Psoas muscle (tissue), 8 donors: ENCODE measurements around the gene RPS25. TPM values are rescaled to one million over a fixed set of nuclear protein-coding genes. Genes with fewer than 3 reads are reported as not detected.
A peak's percentile ranks its signal among the peaks of the same experiment; 100 is the strongest.
"Not testable (repeated sequence)": the region's sequence is repeated elsewhere in the genome, so short reads cannot be mapped to it uniquely, and the experiment has no call there.

Source experiments
- ATAC-seq, 4 donors: fragments of 200-7000 bp; cut with Tn5 transposase; one replicate each; pipeline ENCODE4 v1.9.1; 2020; ENCODE audit warnings: moderate library complexity in 3 of 4, mild to moderate bottlenecking in 2 of 4
- DNase-seq, 2 donors: peaks; one replicate each; pipeline ENCODE4 v3.0.0-alpha.2; 2020
- H3K27ac ChIP-seq: fragments of 200-600 bp; one replicate; pipeline ENCODE4 v1.8.0; 2022
- H3K27me3 ChIP-seq, 3 donors: fragments of 200-600 bp in 1 of 3; one replicate each; pipeline versions ENCODE4 v1.6.1 to v1.8.0; 2013 to 2022; ENCODE audit warnings: low read length in 2 of 3, mild to moderate bottlenecking in 2 of 3, moderate library complexity in 1 of 3; ENCODE audit not compliant: insufficient read depth in 3 of 3
- H3K36me3 ChIP-seq, 2 donors: fragments of 200-600 bp in 1 of 2; one replicate each; pipeline versions ENCODE4 v1.6.1 to v1.8.0; 2013 to 2022; ENCODE audit warnings: low read depth in 1 of 2, mild to moderate bottlenecking in 1 of 2, moderate library complexity in 1 of 2; ENCODE audit not compliant: insufficient read depth in 1 of 2
- H3K4me1 ChIP-seq: fragments of 200-600 bp; one replicate; pipeline ENCODE4 v1.8.0; 2022
- H3K4me3 ChIP-seq: fragments of 200-600 bp; one replicate; pipeline ENCODE4 v1.8.0; 2022; ENCODE audit warnings: mild to moderate bottlenecking
- H3K9me3 ChIP-seq: fragments of 200-600 bp; one replicate; pipeline ENCODE4 v1.8.0; 2022
- CTCF ChIP-seq: fragments of 200-600 bp; IDR thresholded peaks from one replicate; pipeline ENCODE4 v1.8.0; 2022; ENCODE audit warnings: antibody characterized with exemption
- WGBS, 3 donors: extraction: QIAGEN DNeasy Blood & Tissue Kit; methylation state at CpG; one replicate each; pipeline versions ENCODE4 v1.1.6 to v1.1.7; 2013; 5-methylcytosine and 5-hydroxymethylcytosine counted together
- intact Hi-C, 2 donors: fragments of 100-400 bp; cut with DNase I; formaldehyde crosslinking; loops; one replicate each; pipeline versions ENCODE4 v1.11.0 to v1.14.2; 2022
- polyA plus RNA-seq, 3 donors: library from polyadenylated mRNA; stranded (reverse); fragments of 200-250 nt; gene quantifications; one replicate each; pipeline ENCODE4 v1.2.3, GENCODE V29; 2013
- total RNA-seq, 4 donors: library from RNA; stranded (reverse); fragmentation: NEBNext Ultra II Directional in 2 of 4; extraction: Animal tissue kit (Norgen Biotek cat#: 25700) in 2 of 4; gene quantifications; one replicate each; pipeline versions ENCODE4 v1.2.1 to v1.2.4, GENCODE V29; 2021 to 2023
- donor health status: healthy with polysubstance abuse.
- donor health status: DM: no; HTN: no; CAD: no; lungs with moderate emphysema.
- donor health status: Bipolar disorder and iron deficiency.
- donor health status: healthy.
- donor health status: DM: yes; HTN: yes; CAD: no.
- donor health status: DM: no; HTN: no; CAD: no.
- donor health status: DM: no; HTN: no; CAD: no.
- donor health status: DM: yes; HTN: yes; CAD: no.

RPS25 gene
- total and polyA plus RNA-seq, 7 donors: 1,024 to 2,514 (median 1,264) TPM

GRCh38 chr11:118996926-118997626 lies 21.1 kb downstream of the RPS25 start:
- H3K36me3 ChIP-seq: peaks cover 4 to 27% of the 10 kb centered on the region in 2 donors
- peak in 3 of 4 donors; percentile 5 to 11 (median 9) for ATAC-seq

GRCh38 chr11:118991486-118992038 lies 26.6 kb downstream of the RPS25 start:
- H3K27me3 ChIP-seq, H3K4me1 ChIP-seq, DNase-seq, H3K4me3 ChIP-seq, H3K27ac ChIP-seq, H3K36me3 ChIP-seq, H3K9me3 ChIP-seq, intact Hi-C loops, ATAC-seq: not testable (repeated sequence)
- WGBS, 3 donors: 94 to 95% (median 95%) methylated on average over 25 to 44 of the region's 44 CpGs

More at GRCh38 chr11:118996926-118997626, 21.1 kb downstream of the RPS25 start:
- WGBS, 3 donors: 15 to 21% (median 18%) methylated on average over 22 of the region's 22 CpGs
- peak overlapping the region; percentile 76 for H3K4me3 ChIP-seq
- H3K9me3 ChIP-seq: no peaks in the 10 kb centered on the region
- intact Hi-C loops: no loop called here
- peak overlapping the region; percentile 78 for H3K27ac ChIP-seq
- H3K4me1 ChIP-seq: peaks cover 20% of the 10 kb centered on the region
- TF ChIP-seq CTCF: no peak
- H3K27me3 ChIP-seq: no peaks in the 10 kb centered on the region
- DNase-seq: no peak

GRCh38 chr11:118988280-118988679 lies 29.9 kb downstream of the RPS25 start:
- no peak for TF ChIP-seq CTCF
- Histone ChIP-seq H3K4me3 (no peak overlapping the region), H3K27me3 (no peaks in the 10 kb centered on the region), H3K4me1 (no peaks in the 10 kb centered on the region), H3K27ac (no peak overlapping the region), H3K36me3 (no peaks in the 10 kb centered on the region), H3K9me3 (no peaks in the 10 kb centered on the region)
- DNase-seq (no peak), ATAC-seq (no peak)
- intact Hi-C loops: no loop called here
- 93 to 99% (median 96%) methylated on average over 5 of the region's 5 CpGs for WGBS, 3 donors

GRCh38 chr11:118984825-118985224 lies 33.3 kb downstream of the RPS25 start:
- no peaks in the 10 kb centered on the region for H3K27me3 ChIP-seq
- H3K9me3 ChIP-seq: no peaks in the 10 kb centered on the region
- H3K36me3 ChIP-seq: no peaks in the 10 kb centered on the region
- DNase-seq: no peak
- intact Hi-C loops: no loop called here
- peak overlapping the region; percentile 58 for H3K27ac ChIP-seq
- H3K4me3 ChIP-seq: no peak overlapping the region
- ATAC-seq: peak; percentile 26 to 34 (median 32)
- H3K4me1 ChIP-seq: no peaks in the 10 kb centered on the region
- no peak for TF ChIP-seq CTCF
- 66 to 74% (median 74%) methylated on average over 2 of the region's 2 CpGs for WGBS, 3 donors

GRCh38 chr11:118984337-118984736 lies 33.8 kb downstream of the RPS25 start:
- H3K4me1 ChIP-seq, intact Hi-C loops, H3K4me3 ChIP-seq, H3K9me3 ChIP-seq, H3K36me3 ChIP-seq, H3K27me3 ChIP-seq: not testable (repeated sequence)
- peak in 1 of 2 donors; percentile 77 for DNase-seq
- peak in 3 of 4 donors; percentile 67 to 90 (median 80) for ATAC-seq
- WGBS, 3 donors: 24 to 45% (median 25%) methylated on average over 8 of the region's 8 CpGs
- peak overlapping the region; percentile 58 for H3K27ac ChIP-seq
